Chondrocyte (in vitro differentiated cells): ENCODE data around the gene CBX4. TPM values are rescaled to one million over a fixed set of nuclear protein-coding genes. Genes with fewer than 3 reads are reported as not detected.

Experiments used
- DNase-seq: peaks from one replicate; pipeline ENCODE4 v3.0.0; 2021; ENCODE audit warnings: mixed read lengths, low spot score
- H3K27ac Mint-ChIP-seq: one replicate; pipeline ENCODE4 v1.8.0; 2021; ENCODE audit warnings: mild to moderate bottlenecking, moderate library complexity, mixed read lengths; ENCODE audit not compliant: unreplicated experiment
- H3K27me3 Mint-ChIP-seq: 2 replicates; pipeline ENCODE4 v1.8.0; 2021; ENCODE audit warnings: low read depth, mixed read lengths
- H3K36me3 Mint-ChIP-seq: 2 replicates; pipeline ENCODE4 v1.8.0; 2021; ENCODE audit warnings: low read depth, mixed read lengths
- H3K4me1 Mint-ChIP-seq: 2 replicates; pipeline ENCODE4 v1.8.0; 2021; ENCODE audit warnings: low read depth, mild to moderate bottlenecking, mixed read lengths
- H3K4me3 Mint-ChIP-seq: one replicate; pipeline ENCODE4 v1.8.0; 2021; ENCODE audit warnings: mild to moderate bottlenecking, moderate library complexity, mixed read lengths; ENCODE audit not compliant: unreplicated experiment
- H3K9me3 Mint-ChIP-seq: 2 replicates; pipeline ENCODE4 v1.8.0; 2021; ENCODE audit warnings: low read depth, mixed read lengths
- CTCF ChIP-seq: fragments of 200-600 bp; sonication (generic); IDR thresholded peaks from 2 replicates; pipeline ENCODE4 v1.5.0; 2021; ENCODE audit warnings: antibody characterized with exemption, mild to moderate bottlenecking, moderate library complexity
- total RNA-seq: library from RNA; stranded (reverse); gene quantifications from 3 replicates; pipeline ENCODE4 v1.2.1, GENCODE V29; 2021

Gene CBX4
- total RNA-seq, 1 donor from 2014 or later: 26.8 TPM

- H3K27ac Mint-ChIP-seq: peak overlapping the region; percentile 17
- no peak for DNase-seq
- H3K36me3 Mint-ChIP-seq: no peaks in the 10 kb centered on the region
- no peak overlapping the region for H3K4me3 Mint-ChIP-seq
- peaks cover 26% of the 10 kb centered on the region for H3K4me1 Mint-ChIP-seq
- H3K27me3 Mint-ChIP-seq: peaks cover 15% of the 10 kb centered on the region
- H3K9me3 Mint-ChIP-seq: no peaks in the 10 kb centered on the region
- TF ChIP-seq CTCF: no peak
These were observed 6.3 kb upstream of the CBX4 start for GRCh38 chr17:79845601-79845949.

GRCh38 chr17:79844869-79845600, 5.8 kb upstream of the CBX4 start:
- peaks cover 15% of the 10 kb centered on the region for H3K27me3 Mint-ChIP-seq
- H3K36me3 Mint-ChIP-seq: no peaks in the 10 kb centered on the region
- H3K4me1 Mint-ChIP-seq: peaks cover 26% of the 10 kb centered on the region
- no peak for DNase-seq
- H3K27ac Mint-ChIP-seq: peak overlapping the region; percentile 36
- peak; percentile 86 for TF ChIP-seq CTCF
- H3K4me3 Mint-ChIP-seq: peak overlapping the region; percentile 31
- H3K9me3 Mint-ChIP-seq: no peaks in the 10 kb centered on the region

- TF ChIP-seq CTCF: no peak
- H3K4me3 Mint-ChIP-seq: peak overlapping the region; percentile 73
- no peak for DNase-seq
- no peaks in the 10 kb centered on the region for H3K36me3 Mint-ChIP-seq
- peak overlapping the region; percentile 27 for H3K27ac Mint-ChIP-seq
- H3K27me3 Mint-ChIP-seq: peaks cover 17% of the 10 kb centered on the region
- H3K4me1 Mint-ChIP-seq: peaks cover 28% of the 10 kb centered on the region
- no peaks in the 10 kb centered on the region for H3K9me3 Mint-ChIP-seq
These were observed 4.9 kb upstream of the CBX4 start for GRCh38 chr17:79843816-79844800.

- no peak for TF ChIP-seq CTCF
- DNase-seq: no peak
- Mint-ChIP-seq H3K9me3 (no peaks in the 10 kb centered on the region), H3K27me3 (peaks cover 17% of the 10 kb centered on the region), H3K4me3 (peak overlapping the region; percentile 73), H3K36me3 (no peaks in the 10 kb centered on the region), H3K4me1 (peaks cover 28% of the 10 kb centered on the region), H3K27ac (peak overlapping the region; percentile 27)
These were observed 4.2 kb upstream of the CBX4 start for GRCh38 chr17:79843474-79843815.

GRCh38 chr17:79842656-79843473, 3.6 kb upstream of the CBX4 start:
- peaks cover 33% of the 10 kb centered on the region for H3K4me1 Mint-ChIP-seq
- peak overlapping the region; percentile 28 for H3K4me3 Mint-ChIP-seq
- no peak overlapping the region for H3K27ac Mint-ChIP-seq
- H3K36me3 Mint-ChIP-seq: peaks cover 1% of the 10 kb centered on the region
- peak; percentile 23 for TF ChIP-seq CTCF
- no peak for DNase-seq
- H3K9me3 Mint-ChIP-seq: no peaks in the 10 kb centered on the region
- H3K27me3 Mint-ChIP-seq: peaks cover 17% of the 10 kb centered on the region
